ENCODE measurements around the gene FBLN2.

Gene FBLN2

GRCh38 chr3:13529196-13530112 lies 19.5 kb upstream of the FBLN2 start:
- POLR2A ChIA-PET, result no interaction called here
- DNase-seq (ENCODE audit: low read depth, low spot score), result no peak

GRCh38 chr3:13530241-13531009 lies 18.5 kb upstream of the FBLN2 start:
- POLR2A ChIA-PET, result no interaction called here
- CTCF ChIA-PET, result interaction anchor here (1.0 kb wide), 1 partner anchor 36 kb away, joined by 3 read pairs; no protein-coding TSS in a partner anchor
- no peak overlapping the region for H3K4me3 ChIP-seq (ENCODE audit: low read depth, low read length)
- DNase-seq (ENCODE audit: low read depth, low spot score), result no peak
- TF ChIP-seq, protein P1, sequence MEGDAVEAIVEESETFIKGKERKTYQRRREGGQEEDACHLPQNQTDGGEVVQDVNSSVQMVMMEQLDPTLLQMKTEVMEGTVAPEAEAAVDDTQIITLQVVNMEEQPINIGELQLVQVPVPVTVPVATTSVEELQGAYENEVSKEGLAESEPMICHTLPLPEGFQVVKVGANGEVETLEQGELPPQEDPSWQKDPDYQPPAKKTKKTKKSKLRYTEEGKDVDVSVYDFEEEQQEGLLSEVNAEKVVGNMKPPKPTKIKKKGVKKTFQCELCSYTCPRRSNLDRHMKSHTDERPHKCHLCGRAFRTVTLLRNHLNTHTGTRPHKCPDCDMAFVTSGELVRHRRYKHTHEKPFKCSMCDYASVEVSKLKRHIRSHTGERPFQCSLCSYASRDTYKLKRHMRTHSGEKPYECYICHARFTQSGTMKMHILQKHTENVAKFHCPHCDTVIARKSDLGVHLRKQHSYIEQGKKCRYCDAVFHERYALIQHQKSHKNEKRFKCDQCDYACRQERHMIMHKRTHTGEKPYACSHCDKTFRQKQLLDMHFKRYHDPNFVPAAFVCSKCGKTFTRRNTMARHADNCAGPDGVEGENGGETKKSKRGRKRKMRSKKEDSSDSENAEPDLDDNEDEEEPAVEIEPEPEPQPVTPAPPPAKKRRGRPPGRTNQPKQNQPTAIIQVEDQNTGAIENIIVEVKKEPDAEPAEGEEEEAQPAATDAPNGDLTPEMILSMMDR (IDR thresholded peaks at IDR 0.05; ENCODE audit: insufficient read depth, low read length, missing control alignments), result no peak

More at GRCh38 chr3:13529196-13530112, 19.5 kb upstream of the FBLN2 start:
- CTCF ChIA-PET, result interaction anchor here (0.8 to 1.2 kb wide), 2 partner anchors 10 to 58 kb away, joined by 3 read pairs; no protein-coding TSS in a partner anchor
- TF ChIP-seq, protein P1 (IDR thresholded peaks at IDR 0.05; ENCODE audit: insufficient read depth, low read length, missing control alignments), result no peak
- no peak overlapping the region for H3K4me3 ChIP-seq (ENCODE audit: low read depth, low read length)

DNA sequence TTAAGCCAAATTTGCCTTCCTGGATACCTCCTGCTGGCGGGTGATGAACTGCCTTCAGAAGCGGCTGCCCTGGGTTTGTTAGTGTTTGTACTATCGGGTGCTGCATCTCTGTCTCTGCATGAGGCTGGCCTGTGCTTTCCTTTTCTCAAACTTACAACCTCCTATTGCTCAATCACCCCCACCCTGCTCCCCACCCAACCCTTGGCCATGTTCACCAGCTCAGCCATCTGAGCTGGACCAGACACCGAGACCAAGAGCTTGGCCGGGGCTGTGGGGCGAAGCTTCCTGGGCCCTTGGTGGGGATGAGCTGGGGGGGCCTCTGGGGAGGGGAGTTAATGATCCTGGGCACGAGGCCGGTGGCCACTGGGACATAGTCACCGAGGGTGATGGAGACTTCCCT lies 16.8 kb upstream of the FBLN2 start:
- TF ChIP-seq, protein P1 (IDR thresholded peaks at IDR 0.05; ENCODE audit: insufficient read depth, low read length, missing control alignments), result no peak
- ChIA-PET CTCF (interaction anchor here (1.4 kb wide), 1 partner anchor 36 kb away, joined by 4 read pairs; no protein-coding TSS in a partner anchor), POLR2A (no interaction called here)
- DNase-seq (ENCODE audit: low read depth, low spot score), result no peak
- no peak overlapping the region for H3K4me3 ChIP-seq (ENCODE audit: low read depth, low read length)

DNA sequence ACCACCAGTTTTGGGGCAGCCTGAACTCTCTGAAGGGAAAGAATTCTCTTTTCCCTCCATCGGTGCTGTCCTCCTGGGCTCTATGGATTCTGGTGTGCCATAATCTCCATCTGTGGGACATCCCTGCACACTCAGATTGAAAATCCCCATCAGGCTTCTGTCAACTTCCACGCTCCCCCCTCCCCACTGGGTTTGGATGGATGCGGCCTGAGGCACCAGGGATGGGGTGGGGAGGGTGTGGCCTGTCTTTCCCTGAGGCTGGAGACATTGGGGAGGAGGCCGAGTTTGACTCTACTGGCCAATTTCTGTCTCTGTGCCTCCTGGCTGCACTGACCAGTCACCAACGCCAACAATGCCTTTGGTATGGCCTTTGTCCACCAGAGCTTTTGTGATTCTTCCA lies 16.3 kb upstream of the FBLN2 start:
- no peak overlapping the region for H3K4me3 ChIP-seq (ENCODE audit: low read depth, low read length)
- ChIA-PET CTCF (interaction anchor here (1.4 kb wide), 2 partner anchors 34 to 37 kb away, joined by 3 to 4 read pairs; no protein-coding TSS in a partner anchor), POLR2A (no interaction called here)
- TF ChIP-seq, protein P1 (IDR thresholded peaks at IDR 0.05; ENCODE audit: insufficient read depth, low read length, missing control alignments), result no peak
- no peak for DNase-seq (ENCODE audit: low read depth, low spot score)

DNA sequence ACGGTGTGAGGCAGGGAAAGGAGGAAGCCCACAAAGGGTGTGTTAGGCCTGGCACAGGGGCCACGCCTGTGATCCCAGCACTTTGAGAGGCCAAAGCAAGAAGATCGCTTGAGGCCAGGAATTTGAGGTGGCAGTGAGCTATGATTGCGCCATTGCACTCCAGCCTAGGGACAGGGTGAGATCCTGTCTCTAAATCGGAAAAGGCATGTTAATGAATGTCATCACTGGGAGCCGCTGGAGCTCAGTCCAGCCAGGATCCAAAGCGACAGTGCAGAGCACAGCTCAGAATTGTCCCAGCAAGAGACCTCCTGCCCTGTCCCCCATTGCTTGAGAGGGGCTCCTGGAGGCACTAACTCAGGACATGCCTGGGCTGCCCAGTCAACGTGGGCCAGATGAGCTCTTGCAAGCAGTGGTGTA lies 15.0 kb upstream of the FBLN2 start:
- H3K4me3 ChIP-seq (ENCODE audit: low read depth, low read length), result no peak overlapping the region
- POLR2A ChIA-PET, result interaction anchor here (0.8 kb wide), 1 partner anchor 9 kb away, joined by 3 read pairs; no protein-coding TSS in a partner anchor
- TF ChIP-seq, protein P1 (IDR thresholded peaks at IDR 0.05; ENCODE audit: insufficient read depth, low read length, missing control alignments), result no peak
- CTCF ChIA-PET, result interaction anchor here (1.2 to 2.4 kb wide), 3 partner anchors 9 to 114 kb away, joined by 3 to 9 read pairs (median 3); no protein-coding TSS in a partner anchor
- DNase-seq (ENCODE audit: low read depth, low spot score), result no peak

Measured in AG04449 (cell line).